GM19238 (cell line): ENCODE results near the gene NRTN.
"Not testable (repeated sequence)": the region's sequence is repeated elsewhere in the genome, so short reads cannot be mapped to it uniquely, and the experiment has no call there.

Source experiments
- DNase-seq: peaks from one replicate; pipeline ENCODE4 v3.0.0; 2011; ENCODE audit warnings: low spot score; ENCODE audit not compliant: insufficient read length

Gene NRTN

GRCh38 chr19:5837761-5838352 lies 33.0 kb downstream of the NRTN start:
- DNase-seq: no peak

- no peak for DNase-seq
Observed at GRCh38 chr19:5838353-5839064, 33.6 kb downstream of the NRTN start.

GRCh38 chr19:5839065-5840017 lies 34.5 kb downstream of the NRTN start, which contains the start of gene FUT6:
Gene FUT6, minus strand, starts transcription at chr19:5839702. Its CDS starts 7,135 bp downstream, at chr19:5832567.
- DNase-seq: no peak

DNA sequence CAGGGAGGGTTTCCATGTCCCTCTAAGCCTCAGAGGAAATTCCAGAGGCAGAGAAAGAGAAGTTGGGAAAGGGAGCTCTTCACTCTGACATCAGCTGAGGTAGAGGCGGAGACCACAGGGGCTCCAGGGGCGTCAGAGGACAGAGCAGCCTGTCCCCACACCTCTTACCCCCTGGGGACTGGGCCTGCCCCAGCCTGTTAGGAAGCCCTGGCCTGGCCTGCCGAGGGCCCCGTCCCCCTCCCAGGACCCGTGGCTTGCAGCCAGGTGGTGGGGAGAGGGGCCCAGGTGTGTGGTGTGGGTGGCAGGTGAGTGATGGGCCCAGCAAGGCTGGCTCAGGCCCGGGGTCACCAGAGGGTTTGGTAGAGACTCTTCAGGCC lies 36.9 kb downstream of the NRTN start:
- not testable (repeated sequence) for DNase-seq

- DNase-seq: no peak
Observed at GRCh38 chr19:5843295-5843927, 38.5 kb downstream of the NRTN start.

- DNase-seq: no peak
Observed at GRCh38 chr19:5844456-5845433, 39.9 kb downstream of the NRTN start.

DNA sequence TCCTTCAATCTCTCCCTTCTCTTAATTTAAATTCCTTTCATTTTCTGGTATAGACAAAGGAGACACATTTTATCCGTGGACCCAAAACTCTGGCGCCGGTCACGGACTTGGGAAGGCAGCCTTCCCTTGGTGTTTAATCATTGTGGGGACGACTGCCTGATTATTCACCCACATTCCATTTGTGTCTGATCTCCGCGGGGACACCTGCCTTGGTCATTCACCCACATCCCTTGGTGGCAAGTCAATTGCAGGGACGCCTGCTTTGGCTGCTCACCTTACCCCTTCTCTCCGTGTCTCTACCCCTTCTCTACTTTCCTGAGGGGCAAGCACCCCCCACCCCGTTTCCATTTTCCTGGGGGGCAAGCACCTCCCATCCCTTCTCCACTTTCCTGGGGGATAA lies 43.0 kb downstream of the NRTN start:
- not testable (repeated sequence) for DNase-seq

DNA sequence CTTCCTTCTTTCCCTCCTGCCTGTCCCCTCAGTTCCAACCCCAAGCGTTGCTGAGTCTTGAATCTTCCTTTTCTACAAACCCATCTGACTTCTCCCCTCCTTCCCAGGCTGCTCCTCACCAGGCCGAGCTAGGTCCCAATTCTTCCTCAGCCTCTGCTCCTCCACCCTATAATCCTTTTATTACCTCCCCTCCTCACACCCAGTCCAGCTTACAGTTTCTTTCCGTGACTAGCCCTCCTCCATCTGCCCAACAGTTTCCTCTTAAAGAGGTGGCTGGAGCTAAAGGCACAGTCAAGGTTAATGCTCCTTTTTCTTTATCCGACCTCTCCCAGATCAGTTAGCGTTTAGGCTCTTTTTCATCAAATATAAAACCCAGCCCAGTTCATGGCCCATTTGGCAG lies 43.8 kb downstream of the NRTN start:
- not testable (repeated sequence) for DNase-seq

GRCh38 chr19:5850189-5850588 lies 45.3 kb downstream of the NRTN start:
- no peak for DNase-seq

DNA sequence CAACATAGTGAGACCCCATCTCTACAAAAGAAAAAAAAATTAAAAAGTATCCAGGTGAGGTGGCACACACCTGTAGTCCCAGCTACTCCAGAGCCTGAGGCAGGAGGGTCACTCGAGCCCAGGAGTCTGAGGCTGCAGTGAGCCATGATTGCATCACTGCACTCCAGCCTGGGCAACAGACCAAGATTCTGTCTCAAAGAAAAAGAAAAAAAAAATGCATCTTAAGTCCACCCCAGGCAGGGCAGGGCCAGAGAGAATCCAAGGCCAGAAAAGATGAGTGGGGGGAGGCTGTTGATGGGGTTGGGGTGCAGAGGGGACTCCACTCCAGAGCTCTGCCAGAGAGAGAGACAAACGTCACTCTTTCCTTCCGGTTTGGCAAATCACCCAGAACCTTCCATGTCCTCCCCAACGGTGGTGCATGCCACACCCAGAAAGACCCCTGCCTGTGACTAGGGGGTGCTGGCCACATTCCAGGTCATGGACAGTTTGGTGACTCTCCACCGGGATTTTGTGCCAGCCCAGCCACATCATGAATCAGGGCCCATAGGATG lies 46.0 kb downstream of the NRTN start:
- DNase-seq: no peak

- no peak for DNase-seq
Observed at GRCh38 chr19:5851302-5851701, 46.4 kb downstream of the NRTN start, which contains the start of gene FUT3. Gene FUT3, minus strand, starts transcription at chr19:5851449.

- not testable (repeated sequence) for DNase-seq
Observed at GRCh38 chr19:5854121-5854520, 49.3 kb downstream of the NRTN start.

DNA sequence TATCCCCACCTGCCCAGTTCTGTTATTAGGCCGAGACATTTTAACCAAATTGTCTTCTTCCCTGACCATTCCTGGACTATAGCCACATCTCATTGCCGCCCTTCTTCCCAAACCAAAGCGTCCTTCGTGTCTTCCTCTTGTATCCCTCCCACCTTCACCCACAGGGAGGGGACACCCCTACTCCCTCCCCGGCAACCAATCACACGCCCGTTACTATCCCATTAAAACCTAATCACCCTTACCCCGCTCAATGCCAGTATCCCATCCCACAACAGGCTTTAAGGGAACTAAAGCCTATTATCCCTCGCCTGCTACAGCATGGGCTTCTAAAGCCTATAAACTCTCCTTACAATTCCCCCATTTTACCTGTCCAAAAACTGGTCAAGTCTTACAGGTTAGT lies 50.3 kb downstream of the NRTN start:
- DNase-seq: not testable (repeated sequence)

DNA sequence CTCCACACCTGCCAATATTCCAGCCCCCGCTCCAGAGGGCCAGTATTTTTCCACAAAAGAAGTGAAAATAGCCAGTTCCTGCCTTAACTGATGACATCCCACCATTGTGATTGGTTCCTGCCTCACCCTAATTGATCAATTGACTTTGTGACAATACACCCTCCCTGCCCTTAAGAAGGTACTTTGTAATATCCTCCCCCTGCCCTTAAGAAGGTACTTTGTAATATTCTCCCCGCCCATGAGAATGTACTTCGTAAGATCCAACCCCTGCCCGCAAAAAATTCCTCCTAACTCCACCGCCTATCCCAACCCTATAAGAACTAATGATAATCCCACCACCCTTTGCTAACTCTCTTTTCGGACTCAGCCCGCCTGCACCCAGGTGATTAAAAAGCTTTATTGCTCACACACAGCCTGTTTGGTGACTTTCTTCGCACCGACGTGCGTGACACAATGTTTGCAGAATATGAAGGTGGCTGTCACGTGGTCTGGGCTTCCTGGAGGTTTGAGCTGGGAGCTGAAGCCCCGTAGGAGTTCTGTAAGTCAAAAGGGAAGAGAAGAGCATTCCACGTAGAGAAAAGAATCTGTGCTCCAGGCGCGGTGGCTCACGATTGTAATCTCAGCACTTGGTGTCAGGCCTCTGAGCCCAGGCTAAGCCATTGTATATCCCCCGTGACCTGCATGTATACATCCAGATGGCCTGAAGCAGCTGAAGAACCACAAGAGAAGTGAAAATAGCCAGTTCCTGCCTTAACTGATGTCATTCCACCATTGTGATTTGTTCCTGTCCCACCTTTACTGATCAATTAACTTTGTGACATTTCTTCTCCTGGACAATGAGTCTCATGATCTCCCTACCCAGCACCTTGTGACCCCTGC lies 52.6 kb downstream of the NRTN start:
- no peak for DNase-seq

DNA sequence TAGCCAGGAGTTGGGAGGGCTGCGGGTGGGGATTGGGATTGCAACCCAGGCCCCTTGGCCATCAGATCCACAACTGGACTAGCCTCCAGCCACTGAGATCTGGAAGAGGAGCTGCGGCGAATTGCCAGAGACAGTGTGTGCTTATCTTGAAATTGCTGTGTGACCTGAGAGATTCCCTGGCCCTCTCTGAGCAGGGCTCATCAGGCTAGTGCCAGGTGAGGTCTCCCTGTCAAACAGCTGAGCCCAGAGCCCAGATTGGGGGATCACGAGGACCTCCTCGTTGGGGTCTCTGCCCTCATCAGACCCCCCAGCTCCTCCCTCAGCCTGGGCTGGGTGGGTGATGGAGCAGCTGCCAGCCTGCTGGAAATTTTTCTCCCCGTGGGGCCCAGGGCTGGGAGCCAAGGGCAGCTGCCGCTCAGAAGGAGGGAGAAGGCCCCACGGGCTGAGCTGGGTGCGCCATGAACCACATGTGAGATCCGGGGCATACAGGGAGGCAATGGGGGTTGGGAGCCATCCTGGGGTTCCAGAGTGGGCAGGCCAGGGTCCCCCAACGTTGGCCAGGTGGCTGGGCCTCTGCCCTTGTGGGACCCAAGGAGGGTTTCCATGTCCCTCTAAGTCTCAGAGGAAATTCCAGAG lies 58.3 kb downstream of the NRTN start:
- DNase-seq: no peak

- no peak for DNase-seq
Observed at GRCh38 chr19:5864013-5864720, 59.3 kb downstream of the NRTN start.

- DNase-seq: no peak
Observed at GRCh38 chr19:5864725-5865486, 60.0 kb downstream of the NRTN start.
